H1 (cell line): ENCODE measurements around the gene RBM5. TPM values are rescaled to one million over a fixed set of nuclear protein-coding genes. Genes with fewer than 3 reads are reported as not detected.

ENCODE experiments used
- CTCF ChIA-PET: fragments of 300-600 bp; sonication (Branson Sonifier 250); formaldehyde crosslinking; loops from one replicate; lab custom pipeline; 2021; ENCODE audit not compliant: partially characterized antibody; lab: Charles Lee
- POLR2A ChIA-PET: fragments of 300-600 bp; sonication (Branson Sonifier 250); formaldehyde crosslinking; loops from one replicate; lab custom pipeline; 2021; ENCODE audit warnings: inconsistent platforms; ENCODE audit not compliant: partially characterized antibody; lab: Charles Lee
- DNase-seq, 2 experiments: peaks; one replicate each; pipeline versions ENCODE4 v3.0.0 to v3.0.0-alpha.2; 2010 to 2022; ENCODE audit warnings: low spot score in 2 of 2, low read depth in 1 of 2, mixed read lengths in 1 of 2
- FAIRE-seq: peaks from 2 replicates; lab custom pipeline; 2011; peaks lifted over from hg19 to GRCh38; lab: Jason Lieb, UNC
- H2AFZ ChIP-seq: 2 replicates; pipeline ENCODE4 v1.8.1; 2012; ENCODE audit warnings: low read length, inconsistent platforms
- H2AK5ac ChIP-seq: 2 replicates; pipeline ENCODE4 v1.6.1; 2013; ENCODE audit warnings: low read depth, low read length
- H2BK120ac ChIP-seq: replicated peaks from 2 replicates; pipeline ENCODE3; 2013; ENCODE audit warnings: low read depth, low read length, inconsistent platforms
- H2BK12ac ChIP-seq: 2 replicates; pipeline ENCODE4 v1.6.1; 2013; ENCODE audit warnings: low read depth, low read length
- H2BK15ac ChIP-seq: 2 replicates; pipeline ENCODE4 v1.6.1; 2013; ENCODE audit warnings: low read length
- H2BK20ac ChIP-seq: 2 replicates; pipeline ENCODE4 v1.6.1; 2013; ENCODE audit warnings: low read length
- H2BK5ac ChIP-seq: 2 replicates; pipeline ENCODE4 v1.6.1; 2013; ENCODE audit warnings: low read depth, low read length
- H3K14ac ChIP-seq: 2 replicates; pipeline ENCODE4 v1.6.1; 2013; ENCODE audit warnings: inconsistent platforms; ENCODE audit not compliant: insufficient read length
- H3K18ac ChIP-seq: 2 replicates; pipeline ENCODE4 v1.6.1; 2013; ENCODE audit warnings: low read length; ENCODE audit errors: extremely low read depth
- H3K23ac ChIP-seq: 2 replicates; pipeline ENCODE4 v1.6.1; 2013; ENCODE audit warnings: inconsistent platforms; ENCODE audit not compliant: insufficient read length
- H3K23me2 ChIP-seq: 2 replicates; pipeline ENCODE4 v1.6.1; 2013; ENCODE audit warnings: low read depth, low read length
- H3K27ac ChIP-seq: 2 replicates; pipeline ENCODE4 v1.6.1; 2011; ENCODE audit warnings: low read depth, low read length, inconsistent platforms
- H3K27me3 ChIP-seq, 4 experiments: replicated peaks in 1 of 4; 1 replicate in 1 of 4; 2 replicates in 3 of 4; pipeline versions ENCODE4 v1.6.1 to v1.8.1; 2011 to 2013; ENCODE audit warnings: low read length in 3 of 4, mild to moderate bottlenecking in 3 of 4, inconsistent platforms in 2 of 4, mixed read lengths in 2 of 4, moderate library complexity in 1 of 4; ENCODE audit not compliant: control insufficient read depth in 3 of 4, insufficient read depth in 3 of 4; ENCODE audit errors: extremely low read depth in 1 of 4
- H3K36me3 ChIP-seq, 4 experiments: 2 replicates each; pipeline versions ENCODE4 v1.6.1 to v1.8.1; 2011 to 2013; ENCODE audit warnings: mild to moderate bottlenecking in 4 of 4, low read length in 3 of 4, moderate library complexity in 2 of 4, control low read depth in 1 of 4, inconsistent platforms in 1 of 4; ENCODE audit not compliant: insufficient read depth in 4 of 4, control insufficient read depth in 2 of 4
- H3K4ac ChIP-seq: replicated peaks from 2 replicates; pipeline ENCODE3; 2013; ENCODE audit warnings: low read length, low read depth, mixed read lengths, inconsistent platforms; ENCODE audit not compliant: insufficient read length
- H3K4me1 ChIP-seq, 4 experiments: replicated peaks in 1 of 4; 1 replicate in 1 of 4; 2 replicates in 3 of 4; pipeline versions ENCODE4 v1.6.1 to v1.8.1; 2011 to 2013; ENCODE audit warnings: low read length in 3 of 4, inconsistent platforms in 2 of 4, mixed read lengths in 1 of 4; ENCODE audit not compliant: insufficient read depth in 4 of 4, control insufficient read depth in 3 of 4
- H3K4me2 ChIP-seq, 2 experiments: 2 replicates each; pipeline versions ENCODE4 v1.6.1 to v1.8.1; 2011 to 2013; ENCODE audit warnings: low read depth in 2 of 2, low read length in 2 of 2, control low read depth in 1 of 2, inconsistent platforms in 1 of 2, mild to moderate bottlenecking in 1 of 2; ENCODE audit not compliant: insufficient read depth in 1 of 2
- H3K4me3 ChIP-seq, 4 experiments: fragments of 200-600, 300-600 bp in 1 of 4; sonication (generic), shearing (Covaris generic), sonication (Bioruptor Twin) in 1 of 4; 2 replicates each; pipeline versions ENCODE4 v1.5.1 to v1.8.1; 2011 to 2016; ENCODE audit warnings: low read length in 4 of 4, low read depth in 3 of 4, control low read depth in 2 of 4, inconsistent platforms in 2 of 4, mild to moderate bottlenecking in 2 of 4, mixed read lengths in 1 of 4, moderate library complexity in 1 of 4; ENCODE audit not compliant: insufficient read depth in 2 of 4; ENCODE audit errors: extremely low read depth in 1 of 4
- H3K56ac ChIP-seq: replicated peaks from 2 replicates; pipeline ENCODE3; 2013; ENCODE audit warnings: low read depth, mild to moderate bottlenecking, mixed read lengths, low read length, inconsistent platforms; ENCODE audit not compliant: insufficient read length
- H3K79me1 ChIP-seq: 2 replicates; pipeline ENCODE4 v1.6.1; 2013; ENCODE audit warnings: low read depth, low read length, control low read depth
- H3K79me2 ChIP-seq, 2 experiments: 2 replicates each; pipeline versions ENCODE4 v1.6.1 to v1.8.1; 2012 to 2013; ENCODE audit warnings: low read length in 2 of 2, mild to moderate bottlenecking in 2 of 2, inconsistent platforms in 1 of 2; ENCODE audit not compliant: insufficient read depth in 2 of 2, control insufficient read depth in 1 of 2
- H3K9ac ChIP-seq, 4 experiments: replicated peaks in 1 of 4; 1 replicate in 1 of 4; 2 replicates in 3 of 4; pipeline versions ENCODE4 v1.6.1 to v1.8.1; 2011 to 2013; ENCODE audit warnings: low read depth in 3 of 4, low read length in 3 of 4, control low read depth in 2 of 4, mild to moderate bottlenecking in 2 of 4, moderate library complexity in 2 of 4, inconsistent platforms in 1 of 4; ENCODE audit errors: extremely low read depth in 1 of 4
- H3K9me3 ChIP-seq, 2 experiments: 2 replicates each; pipeline versions ENCODE4 v1.6.1 to v1.8.1; 2012 to 2013; ENCODE audit warnings: mild to moderate bottlenecking in 2 of 2, moderate library complexity in 2 of 2, control low read depth in 1 of 2, inconsistent platforms in 1 of 2, low read depth in 1 of 2, low read length in 1 of 2, mixed read lengths in 1 of 2; ENCODE audit not compliant: insufficient read depth in 2 of 2
- H4K20me1 ChIP-seq, 2 experiments: replicated peaks in 1 of 2; 2 replicates each; pipeline versions ENCODE3 to v1.8.1; 2011 to 2013; ENCODE audit warnings: inconsistent platforms in 2 of 2, low read length in 2 of 2, mild to moderate bottlenecking in 1 of 2; ENCODE audit not compliant: insufficient read depth in 2 of 2, control insufficient read depth in 1 of 2
- H4K5ac ChIP-seq: 2 replicates; pipeline ENCODE4 v1.6.1; 2013; ENCODE audit warnings: low read length, low read depth, mixed read lengths, inconsistent platforms; ENCODE audit not compliant: insufficient read length
- H4K8ac ChIP-seq: 2 replicates; pipeline ENCODE4 v1.8.0; 2013; ENCODE audit warnings: mild to moderate bottlenecking, moderate library complexity, low read length, inconsistent platforms; ENCODE audit not compliant: insufficient read depth; ENCODE audit errors: extremely low read depth
- H4K91ac ChIP-seq: replicated peaks from 2 replicates; pipeline ENCODE3; 2013; ENCODE audit warnings: low read length, mixed read lengths, inconsistent platforms; ENCODE audit not compliant: insufficient read length
- CREB1 ChIP-seq: IDR thresholded peaks from 2 replicates; pipeline ENCODE4 v1.6.1; 2012; ENCODE audit warnings: inconsistent platforms
- E2F6 ChIP-seq: IDR thresholded peaks from 2 replicates; pipeline ENCODE4 v1.6.1; 2012; ENCODE audit warnings: inconsistent platforms
- KDM1A ChIP-seq: fragments of 200-600, 300-600 bp; sonication (generic); IDR thresholded peaks from 2 replicates; pipeline ENCODE4 v1.7.1; 2016; ENCODE audit warnings: mild to moderate bottlenecking, low read length, borderline replicate concordance
- PHF8 ChIP-seq: fragments of 200-600 bp; sonication (generic); conservative IDR thresholded peaks from 2 replicates; pipeline ENCODE4 v1.7.1; 2012; ENCODE audit warnings: low read depth, mild to moderate bottlenecking, inconsistent platforms, low read length, moderate library complexity
- RNF2 ChIP-seq: fragments of 200-900, 300-1000 bp; sonication (generic); IDR thresholded peaks from 2 replicates; pipeline ENCODE4 v1.7.1; 2016; ENCODE audit warnings: borderline replicate concordance, low read depth, mild to moderate bottlenecking, antibody characterized with exemption, low read length; ENCODE audit not compliant: poor library complexity, severe bottlenecking; ENCODE audit errors: missing control alignments
- WGBS, 2 experiments: shearing (Covaris generic) in 1 of 2; methylation state at CpG; one replicate each; pipeline versions ENCODE4 v1.1.6 to v1.1.7; 2013 to 2015; ENCODE audit warnings: low lambda C conversion rate in 2 of 2, mixed read lengths in 2 of 2, inconsistent platforms in 1 of 2, low coverage in 1 of 2, missing lambda C conversion rate in 1 of 2; ENCODE audit not compliant: insufficient replicate concordance in 2 of 2, insufficient coverage in 1 of 2, insufficient read length in 1 of 2; ENCODE audit errors: extremely low coverage in 1 of 2, missing lambda C conversion rate in 1 of 2; 5-methylcytosine and 5-hydroxymethylcytosine counted together
- polyA plus RNA-seq, 7 experiments: library from polyadenylated mRNA; depleted of rRNA in 3 of 7; stranded (reverse) in 5 of 7; unstranded in 2 of 7; fragments of >200 nt in 5 of 7; fragments of 200-250 nt in 2 of 7; gene quantifications; 1 replicate in 5 of 7; 2 replicates in 1 of 7; 4 replicates in 1 of 7; pipeline versions ENCODE4 v1.2.1 to v1.2.3, GENCODE V29; 2011 to 2013; ENCODE audit warnings: missing spikeins in 2 of 7, mixed read lengths in 2 of 7
- total RNA-seq: library from RNA; stranded (reverse); fragmentation: NEBNext Ultra II Directional; extraction: Animal tissue kit (Norgen Biotek cat#: 25700); gene quantifications from 2 replicates; pipeline ENCODE4 v1.2.1, GENCODE V29; 2021
- TF ChIP-seq, protein P1 (sequence below), 3 experiments: IDR thresholded peaks; 1 replicate in 2 of 3; 2 replicates in 1 of 3; pipeline versions ENCODE4 v1.5.1 to v1.6.1; 2011; ENCODE audit warnings: low read length in 3 of 3, mild to moderate bottlenecking in 3 of 3, inconsistent platforms in 2 of 3, low read depth in 1 of 3, moderate library complexity in 1 of 3; ENCODE audit not compliant: insufficient read depth in 1 of 3; ENCODE audit errors: control extremely low read depth in 1 of 3

Gene RBM5
- total and polyA plus RNA-seq, 2 of the 8 experiments (the other 6 are each of a cell fraction or from before 2014, with no cell fraction given), result 82.7 to 144 TPM

- Histone ChIP-seq H3K23me2 (no peaks in the 10 kb centered on the region), H4K8ac (no peak overlapping the region), H3K4ac (no peak overlapping the region), H3K9ac (no peak overlapping the region), H3K56ac (peak overlapping the region; percentile 60), H2BK20ac (peak overlapping the region; percentile 55; the same call in 1 of the 2 replicates), H4K5ac (no peak overlapping the region), H2BK15ac (peak overlapping the region; percentile 92; the same call in 1 of the 2 replicates), H3K23ac (no peak overlapping the region), H3K27me3 (no peaks in the 10 kb centered on the region), H2BK120ac (peak overlapping the region; percentile 94), H3K14ac (no peak overlapping the region), H2BK12ac (peak overlapping the region; percentile 98; the same call in 1 of the 2 replicates), H3K18ac (peak overlapping the region; percentile 93), H4K20me1 (peaks cover 2 to 8% of the 10 kb centered on the region in 2 experiments), H2BK5ac (peak overlapping the region; percentile 78; the same call in 1 of the 2 replicates), H2AK5ac (peak overlapping the region; percentile 80; the same call in 1 of the 2 replicates), H4K91ac (peak overlapping the region; percentile 58), H3K4me1 (peaks cover 4 to 32% (median 23%) of the 10 kb centered on the region in 4 experiments), H2AFZ (no peak overlapping the region; the same call in 1 of the 2 replicates), H3K27ac (no peak overlapping the region), H3K4me3 (no peak overlapping the region), H3K36me3 (peaks cover 0 to 7% (median 4%) of the 10 kb centered on the region in 4 experiments; a peak in 7 of 8 replicates), H3K4me2 (peak overlapping the region; percentile 1 to 17; a peak in 1 of 4 replicates), H3K9me3 (no peaks in the 10 kb centered on the region), H3K79me2 (no peaks in the 10 kb centered on the region), H3K79me1 (no peaks in the 10 kb centered on the region)
- no peak for FAIRE-seq
- POLR2A ChIA-PET, result interaction anchor here (0.7 to 11.1 kb wide), 10 partner anchors 13 to 97 kb away, joined by 3 to 133 read pairs (median 12); partner anchors contain the start of gene GNAT1
- TF ChIP-seq CREB1, result no peak
- no peak for TF ChIP-seq PHF8
- TF ChIP-seq RNF2, result no peak
- TF ChIP-seq, protein P1, sequence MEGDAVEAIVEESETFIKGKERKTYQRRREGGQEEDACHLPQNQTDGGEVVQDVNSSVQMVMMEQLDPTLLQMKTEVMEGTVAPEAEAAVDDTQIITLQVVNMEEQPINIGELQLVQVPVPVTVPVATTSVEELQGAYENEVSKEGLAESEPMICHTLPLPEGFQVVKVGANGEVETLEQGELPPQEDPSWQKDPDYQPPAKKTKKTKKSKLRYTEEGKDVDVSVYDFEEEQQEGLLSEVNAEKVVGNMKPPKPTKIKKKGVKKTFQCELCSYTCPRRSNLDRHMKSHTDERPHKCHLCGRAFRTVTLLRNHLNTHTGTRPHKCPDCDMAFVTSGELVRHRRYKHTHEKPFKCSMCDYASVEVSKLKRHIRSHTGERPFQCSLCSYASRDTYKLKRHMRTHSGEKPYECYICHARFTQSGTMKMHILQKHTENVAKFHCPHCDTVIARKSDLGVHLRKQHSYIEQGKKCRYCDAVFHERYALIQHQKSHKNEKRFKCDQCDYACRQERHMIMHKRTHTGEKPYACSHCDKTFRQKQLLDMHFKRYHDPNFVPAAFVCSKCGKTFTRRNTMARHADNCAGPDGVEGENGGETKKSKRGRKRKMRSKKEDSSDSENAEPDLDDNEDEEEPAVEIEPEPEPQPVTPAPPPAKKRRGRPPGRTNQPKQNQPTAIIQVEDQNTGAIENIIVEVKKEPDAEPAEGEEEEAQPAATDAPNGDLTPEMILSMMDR (IDR thresholded peaks at IDR 0.05; ENCODE audit: control extremely low read depth in 1 of 3, insufficient read depth in 1 of 3, low read depth in 1 of 3, low read length in 3 of 3), result no peak
- TF ChIP-seq KDM1A, result no peak
- TF ChIP-seq E2F6, result no peak
- CTCF ChIA-PET, result interaction anchor here (0.7 to 20.9 kb wide), 13 partner anchors 13 to 122 kb away, joined by 3 to 591 read pairs (median 11); partner anchors contain the start of gene GNAT1
- WGBS, 2 experiments, result 58% methylated on average over 2 of the region's 15 CpGs; no CpG with 5 or more reads in 1 of the 2 experiments
- no peak for DNase-seq
These were observed 35.5 kb downstream of the RBM5 start for GRCh38 chr3:50124052-50124799.
